HG03354 (cell line): ENCODE data around the gene HUS1B.
A peak's percentile ranks its signal among the peaks of the same experiment; 100 is the strongest.
"Not testable (repeated sequence)": the region's sequence is repeated elsewhere in the genome, so short reads cannot be mapped to it uniquely, and the experiment has no call there.

Experiments
- ATAC-seq: cut with Tn5 transposase; IDR thresholded peaks from one replicate; pipeline ENCODE4 v1.9.1; 2021; ENCODE audit warnings: mild to moderate bottlenecking; ENCODE audit not compliant: unreplicated experiment, poor library complexity, severe bottlenecking

The HUS1B gene

GRCh38 chr6:656460-657252 lies at the start of gene HUS1B:
TSS of gene HUS1B (minus strand) at chr6:657100. CDS start at chr6:656944, 156 bp downstream.
- no peak for ATAC-seq

- no peak for ATAC-seq
These were observed 49.2 kb upstream of the HUS1B start for GRCh38 chr6:706146-706545.

GRCh38 chr6:705047-705446 lies 48.1 kb upstream of the HUS1B start:
- ATAC-seq, result no peak

DNA sequence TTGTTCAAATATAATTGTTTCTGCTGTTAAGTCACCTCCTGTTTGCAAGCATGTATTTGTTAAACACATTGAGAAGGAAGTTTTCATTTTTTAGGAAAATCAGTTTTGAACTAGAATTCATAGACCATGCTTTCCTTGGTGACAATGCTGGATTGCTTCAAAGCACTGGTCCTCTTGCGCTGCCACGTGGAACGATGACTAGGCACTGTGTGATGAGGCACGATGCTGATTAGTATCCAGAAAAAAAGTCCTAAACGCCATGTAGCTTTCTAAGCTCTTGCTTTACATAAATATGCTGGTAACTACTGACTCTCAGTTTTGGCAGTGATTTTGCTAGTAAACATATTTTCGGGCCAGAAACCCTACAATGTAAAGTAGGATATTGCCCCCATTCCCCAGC lies 47.1 kb upstream of the HUS1B start:
- ATAC-seq, result no peak

GRCh38 chr6:703552-703951 lies 46.7 kb upstream of the HUS1B start:
- ATAC-seq, result no peak

DNA sequence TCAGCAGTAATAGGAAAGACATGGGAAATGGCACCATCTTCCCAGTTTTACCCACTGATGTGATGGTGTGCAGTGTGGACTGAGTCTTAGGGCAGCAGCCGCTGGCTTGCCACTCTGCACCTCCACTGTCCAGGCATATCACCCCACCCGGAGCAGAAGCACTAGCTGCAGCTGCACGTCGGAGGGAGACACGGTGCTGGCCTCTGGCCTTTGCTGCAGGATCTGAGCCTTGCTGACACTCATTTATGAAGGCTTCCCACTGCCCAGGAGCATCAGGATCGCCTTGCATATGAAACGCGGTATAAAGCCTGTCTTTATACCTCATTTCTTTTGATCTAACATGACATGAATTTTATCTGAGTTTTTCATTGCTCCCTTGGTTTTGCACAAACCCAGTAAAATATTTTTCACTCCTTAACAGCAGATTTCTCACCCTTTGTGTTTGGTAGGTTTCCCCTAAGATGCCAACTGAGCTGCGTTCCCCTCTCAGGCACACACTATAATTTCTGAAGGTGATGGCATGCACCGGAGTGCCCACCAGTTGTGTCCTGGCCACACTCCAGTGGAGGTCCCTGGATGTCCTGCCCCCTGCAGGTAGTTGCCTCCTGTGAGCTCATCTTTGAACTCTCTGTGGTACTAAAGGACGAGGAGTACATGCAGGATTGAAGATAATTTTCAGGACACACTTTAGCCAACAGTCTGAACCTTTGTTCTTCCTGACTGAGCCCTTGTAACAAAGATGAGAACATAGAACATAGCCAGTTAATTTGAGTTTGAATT lies 45.0 kb upstream of the HUS1B start:
- ATAC-seq, result no peak

DNA sequence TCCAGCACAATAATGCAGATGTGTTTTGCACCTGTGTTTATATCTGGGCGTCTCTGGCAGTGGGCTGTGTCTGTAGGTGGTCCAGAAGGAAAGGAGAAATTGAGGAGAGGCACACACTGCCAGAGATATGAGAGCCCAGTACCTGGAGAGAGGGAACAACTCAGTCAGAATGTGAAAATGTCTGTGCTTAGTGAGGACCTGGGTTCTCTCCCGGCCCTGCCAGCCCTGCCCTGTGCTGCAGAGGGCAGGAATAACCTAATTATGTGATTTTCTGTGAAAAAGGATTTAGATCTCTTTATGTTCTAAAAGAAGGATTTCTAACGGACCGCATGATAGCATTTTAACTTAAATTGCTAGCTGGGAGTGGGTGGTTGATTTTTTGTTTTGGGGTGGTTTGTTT lies 44.3 kb upstream of the HUS1B start:
- no peak for ATAC-seq

DNA sequence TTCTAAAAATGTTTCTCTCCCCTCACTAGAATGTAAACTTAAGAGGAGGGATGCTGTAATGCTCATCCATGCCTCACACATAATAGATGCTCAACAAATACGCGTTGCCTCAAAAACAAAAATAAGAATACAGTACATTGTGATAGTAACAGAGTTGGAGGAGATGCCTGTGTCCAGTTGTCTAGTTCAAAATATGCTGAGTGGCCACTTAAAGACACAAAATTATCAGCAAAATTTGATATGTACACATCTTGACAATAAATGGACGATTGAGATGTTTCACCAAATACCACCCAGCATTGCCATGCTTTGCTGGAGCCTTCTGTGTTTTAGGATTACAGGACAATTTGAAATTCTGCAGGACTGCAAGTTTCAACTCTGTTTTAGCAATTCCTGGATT lies 43.6 kb upstream of the HUS1B start:
- no peak for ATAC-seq

GRCh38 chr6:699319-699718 lies 42.4 kb upstream of the HUS1B start:
- no peak for ATAC-seq

DNA sequence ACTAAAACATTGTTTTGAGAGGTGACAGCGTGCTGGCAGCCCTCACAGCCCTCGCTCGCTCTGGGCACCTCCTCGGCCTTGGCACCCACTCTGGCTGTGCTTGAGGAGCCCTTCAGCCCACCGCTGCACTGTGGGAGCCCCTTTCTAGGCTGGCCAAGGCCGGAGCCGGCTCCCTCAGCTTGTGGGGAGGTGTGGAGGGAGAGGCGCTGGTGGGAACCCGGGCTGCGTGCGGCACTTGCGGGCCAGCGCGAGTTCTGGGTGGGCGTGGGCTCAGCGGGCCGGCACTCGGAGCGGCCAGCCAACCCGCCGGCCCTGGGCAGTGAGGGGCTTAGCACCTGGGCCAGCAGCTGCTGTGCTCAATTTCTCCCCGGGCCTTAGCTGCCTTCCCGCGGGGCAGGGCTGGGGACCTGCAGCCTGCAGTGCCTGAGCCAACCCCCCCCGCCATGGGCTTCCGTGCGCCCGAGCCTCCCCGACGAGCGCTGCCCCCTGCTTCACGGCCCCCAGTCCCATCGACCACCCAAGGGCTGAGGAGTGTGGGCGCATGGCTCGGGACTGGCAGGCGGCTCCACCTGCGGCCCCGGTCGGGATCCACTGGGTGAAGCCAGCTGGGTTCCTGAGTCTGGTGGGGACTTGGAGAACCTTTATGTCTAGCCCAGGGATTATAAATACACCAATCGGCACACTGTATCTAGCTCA lies 37.7 kb upstream of the HUS1B start:
- not testable (repeated sequence) for ATAC-seq

DNA sequence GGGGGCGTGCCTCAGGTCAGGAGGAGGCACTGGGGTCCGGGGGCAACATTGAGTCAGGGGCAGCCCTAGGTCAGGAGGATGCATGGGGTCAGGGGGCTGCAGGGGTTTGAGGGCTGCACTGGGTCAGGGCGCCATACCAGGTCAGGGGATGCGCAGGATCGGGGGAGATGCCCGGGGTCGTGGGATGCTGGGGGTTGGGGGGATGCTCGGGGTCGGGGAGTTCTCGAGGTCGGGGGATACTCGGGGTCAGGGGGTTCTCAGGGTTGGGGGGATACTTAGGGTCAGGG lies 36.8 kb upstream of the HUS1B start:
- ATAC-seq, result no peak

DNA sequence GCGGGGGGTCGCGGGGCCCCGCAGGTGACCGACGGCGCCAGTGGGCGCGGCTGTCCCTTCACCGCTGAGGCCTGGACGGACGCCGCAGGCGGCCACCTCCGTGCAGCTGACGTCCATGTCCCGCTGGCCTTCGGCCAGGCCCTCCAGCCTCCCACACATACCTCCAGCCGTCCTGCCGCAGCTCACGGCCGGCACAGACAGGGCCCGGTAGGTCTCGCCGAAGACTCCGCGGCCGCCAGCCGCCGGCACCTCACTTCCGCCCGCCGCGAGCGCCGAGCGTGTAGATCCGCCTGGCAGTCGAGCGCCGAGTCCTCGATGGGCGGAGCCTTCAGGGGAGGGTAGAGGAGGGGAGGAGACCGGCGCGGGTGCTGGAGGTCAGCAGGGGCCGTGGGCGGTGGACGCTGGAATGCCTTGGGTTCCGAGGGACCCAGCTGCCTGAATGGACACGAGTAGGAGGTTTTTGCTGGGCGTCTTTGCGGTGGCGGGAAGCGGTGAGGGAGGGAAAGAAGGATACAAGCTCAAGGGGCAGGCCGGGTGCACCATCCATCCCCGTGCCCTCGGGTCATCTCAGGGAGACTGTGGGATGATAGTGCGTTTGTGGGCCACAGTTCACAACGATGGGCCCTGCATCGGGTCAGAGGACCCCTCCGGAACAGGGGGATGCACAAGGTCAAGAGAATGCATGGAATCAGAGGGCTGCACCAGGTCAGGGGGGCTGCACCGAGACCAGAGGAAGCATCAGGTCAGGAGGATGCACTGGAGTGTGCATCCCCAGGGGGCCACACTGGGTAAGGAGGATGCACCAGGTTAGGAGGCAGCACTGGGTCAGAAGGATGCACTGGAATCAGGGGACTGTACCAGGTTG lies 36.2 kb upstream of the HUS1B start, which contains the start of gene EXOC2:
Gene EXOC2 (minus strand): TSS at position 282 of the 865 bp plus-strand sequence. CDS start 55,321 bp downstream, outside the sequence.
- peak; percentile 97 for ATAC-seq

DNA sequence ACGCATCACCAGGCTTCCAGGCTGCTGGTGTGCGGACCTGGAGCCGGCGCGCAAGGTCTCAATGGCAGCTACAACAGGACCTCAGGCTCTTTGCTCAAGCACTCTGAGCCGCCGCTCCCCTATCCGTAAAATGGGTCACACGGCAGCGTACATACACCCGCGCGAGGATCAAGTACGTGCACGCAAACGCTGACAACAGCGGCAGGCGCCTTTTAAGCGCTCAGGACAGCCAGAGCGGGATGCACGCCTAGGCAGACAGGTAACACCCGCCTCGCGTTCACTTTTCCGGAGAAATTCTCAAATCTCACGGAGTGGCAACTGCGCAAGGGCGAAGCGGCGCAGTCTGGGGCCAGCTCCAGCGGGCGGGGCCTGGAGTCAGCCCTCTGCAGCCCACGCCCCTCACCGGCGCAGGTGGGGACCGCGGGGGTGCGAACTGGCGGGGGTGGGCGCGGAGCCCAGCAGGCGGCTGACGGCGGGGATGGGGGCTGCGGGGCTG lies 35.5 kb upstream of the HUS1B start:
- peak; percentile 78 for ATAC-seq

GRCh38 chr6:689223-689622 lies 32.3 kb upstream of the HUS1B start:
- no peak for ATAC-seq

- ATAC-seq, result no peak
These were observed 29.6 kb upstream of the HUS1B start for GRCh38 chr6:686497-686896.

DNA sequence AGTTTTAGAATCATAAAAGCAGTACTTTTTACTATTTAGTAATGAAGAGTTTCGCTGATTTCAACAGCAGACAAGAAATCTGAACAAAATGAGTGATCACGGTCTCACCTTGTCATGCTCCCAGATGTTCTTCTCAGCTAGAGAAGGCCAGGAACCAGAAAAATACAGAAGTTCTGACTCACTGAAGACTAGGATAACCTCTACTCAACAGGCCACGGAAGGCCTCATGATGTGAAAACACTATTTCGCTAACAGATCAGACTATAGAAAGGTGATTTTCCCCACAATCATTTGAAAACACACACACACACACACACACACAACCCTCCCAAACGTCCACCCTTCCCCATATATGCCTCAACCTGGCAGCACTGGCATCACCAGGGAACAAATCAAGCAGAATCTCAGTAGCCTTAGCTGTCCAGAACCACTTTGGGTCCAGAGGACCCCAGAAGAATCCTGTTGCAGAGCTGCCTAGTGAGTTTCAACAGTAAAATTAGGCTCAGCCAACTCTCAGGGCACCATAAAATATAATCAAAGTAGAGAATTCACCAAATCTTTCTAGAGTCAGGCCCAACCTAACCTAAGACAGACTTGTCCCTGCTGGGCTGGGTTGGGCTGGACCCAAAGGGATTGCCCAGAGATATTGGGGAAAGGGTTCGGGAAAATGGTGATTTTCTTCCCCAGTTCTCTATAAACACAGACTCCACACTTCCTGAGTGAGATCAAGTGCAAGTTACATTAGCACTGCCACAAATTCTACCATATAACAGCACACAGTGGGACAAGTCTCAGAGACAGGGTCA lies 28.1 kb upstream of the HUS1B start:
- peak; percentile 78 for ATAC-seq

DNA sequence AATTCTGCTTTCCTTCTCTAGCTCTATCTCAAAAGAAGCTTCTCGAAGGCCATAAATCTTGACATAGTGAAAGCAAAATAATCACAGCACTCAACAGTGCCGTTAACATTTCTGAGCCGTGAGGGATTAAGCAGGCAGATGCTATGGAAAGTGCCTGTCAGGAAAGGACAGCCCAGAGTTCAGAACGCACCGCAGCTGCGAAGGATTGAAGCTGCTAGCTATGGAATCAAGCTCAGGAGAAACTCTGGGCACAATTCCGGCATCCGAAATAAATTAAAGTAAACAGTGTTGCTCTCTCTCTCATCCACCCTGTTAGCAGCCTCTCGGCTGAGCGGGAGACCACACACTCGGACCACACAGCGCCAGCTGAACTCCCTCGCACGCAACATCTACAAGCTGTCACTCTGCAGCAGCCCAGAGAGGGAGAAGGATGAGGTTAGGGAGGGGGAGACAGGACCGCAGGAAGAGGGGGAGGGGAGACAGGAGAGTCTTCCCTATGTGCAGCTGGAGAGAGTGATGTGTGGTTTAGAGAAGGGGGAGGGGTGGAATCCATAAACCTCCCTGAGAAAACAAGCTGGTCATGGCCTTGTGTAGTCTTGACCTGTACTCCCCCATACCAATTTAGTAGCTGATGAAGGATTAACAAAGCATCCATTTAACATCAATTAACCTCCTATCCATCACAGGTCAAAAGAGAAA lies 27.0 kb upstream of the HUS1B start:
- peak; percentile 63 for ATAC-seq

GRCh38 chr6:680666-681340 lies 23.9 kb upstream of the HUS1B start:
- ATAC-seq, result no peak
